ENCODE results near the gene NUFIP2.
"Not testable (repeated sequence)": the region's sequence is repeated elsewhere in the genome, so short reads cannot be mapped to it uniquely, and the experiment has no call there.

The NUFIP2 gene

DNA sequence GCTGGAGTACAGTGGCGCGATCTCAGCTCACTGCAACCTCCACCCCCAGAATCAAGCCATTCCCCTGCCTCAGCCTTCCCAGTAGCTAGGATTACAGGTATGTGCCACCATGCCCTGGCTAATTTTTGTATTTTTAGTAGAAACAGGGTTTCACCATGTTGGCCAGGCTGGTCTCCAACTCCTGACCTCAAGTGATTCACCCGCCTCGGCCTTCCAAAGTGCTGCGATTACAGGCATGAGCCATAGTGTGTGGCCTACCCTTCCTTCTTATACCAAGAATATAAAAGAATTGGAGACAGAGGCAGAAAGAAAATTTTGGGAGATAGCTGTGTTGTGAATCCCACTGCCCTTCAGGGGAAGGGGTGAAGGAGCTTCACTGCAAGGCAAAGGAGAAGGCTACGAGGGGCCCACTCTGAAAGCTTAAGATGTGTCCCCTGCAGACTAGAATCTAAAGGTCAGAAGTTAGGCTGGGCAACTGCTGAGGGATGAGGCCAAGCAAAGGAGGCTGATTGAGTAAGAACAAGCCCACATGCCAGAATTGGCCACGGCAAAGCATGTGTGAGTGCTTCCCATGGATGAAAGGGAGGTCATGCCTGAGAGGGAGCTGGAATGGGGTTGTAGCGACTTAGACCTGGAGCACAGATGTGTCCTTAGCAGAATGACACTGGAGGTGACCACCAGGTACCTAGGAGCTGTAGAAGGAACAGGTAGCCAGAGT lies 55.7 kb downstream of the NUFIP2 start:
- DNase-seq, result no peak

DNA sequence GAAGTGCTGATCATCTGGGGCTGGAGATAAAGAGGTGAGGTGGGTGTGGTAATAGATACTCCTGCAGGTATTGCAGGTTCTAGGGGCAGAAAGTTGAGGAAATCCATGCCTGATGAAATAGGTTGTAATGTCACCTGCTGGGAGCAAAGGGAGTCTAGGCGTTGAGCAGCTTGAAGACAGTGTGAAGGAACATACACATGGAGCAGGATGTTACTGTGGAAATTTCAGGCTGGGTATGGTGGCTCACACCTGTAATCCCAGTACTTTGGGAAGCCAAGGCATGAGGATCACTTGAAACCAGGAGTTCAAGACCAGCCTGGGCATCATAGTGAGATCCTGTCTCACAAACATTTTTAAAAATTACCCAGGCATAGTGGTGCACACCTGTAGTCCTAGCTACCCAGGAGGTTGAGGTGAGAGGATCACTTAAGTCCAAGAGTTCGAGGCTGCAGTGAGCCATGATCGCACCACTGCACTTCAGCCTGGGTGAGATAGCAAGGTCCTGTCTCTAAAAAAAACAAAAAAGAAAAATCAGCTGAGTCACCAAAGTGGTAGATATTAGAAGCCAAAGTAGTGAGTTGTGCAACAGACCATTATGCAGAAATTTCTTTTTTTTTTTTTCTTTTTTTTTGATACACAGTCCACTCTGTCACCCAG lies 56.3 kb downstream of the NUFIP2 start:
- no peak for DNase-seq

DNA sequence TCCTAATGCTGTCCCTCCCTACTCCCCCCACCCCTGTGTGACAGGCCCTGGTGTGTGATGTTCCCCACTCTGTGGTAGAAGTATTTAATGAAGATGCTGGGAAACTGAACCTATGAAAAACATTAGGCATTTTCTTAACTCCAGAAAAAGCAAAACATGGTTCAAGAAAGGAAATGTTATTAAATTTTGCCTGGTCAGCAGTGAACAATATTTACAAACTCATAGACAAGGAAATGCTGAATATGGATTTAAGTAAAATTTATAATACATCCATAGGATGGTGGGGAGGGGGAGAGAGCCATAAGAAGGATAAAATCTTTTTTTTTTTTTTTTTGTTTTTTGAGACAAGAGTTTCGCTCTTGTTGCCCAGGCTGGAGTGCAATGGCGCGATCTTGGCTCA lies 58.0 kb downstream of the NUFIP2 start:
- no peak for DNase-seq

DNA sequence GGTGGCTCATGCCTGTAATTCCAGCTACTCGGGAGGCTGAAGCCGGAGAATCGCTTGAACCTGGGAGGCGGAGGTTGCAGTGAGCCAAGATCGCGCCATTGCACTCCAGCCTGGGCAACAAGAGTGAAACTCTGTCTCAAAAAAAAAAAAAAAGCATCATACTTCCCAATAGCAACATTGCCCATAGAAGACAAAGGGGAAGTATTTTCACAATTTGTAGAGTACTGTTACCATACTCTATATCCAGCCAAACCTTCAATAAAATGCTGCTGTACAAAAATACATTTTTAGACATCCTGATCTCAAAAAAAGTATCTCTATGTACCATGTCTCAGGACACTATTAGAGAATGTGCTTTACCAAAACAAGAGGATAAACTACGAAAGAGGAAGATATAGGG lies 59.0 kb downstream of the NUFIP2 start:
- not testable (repeated sequence) for DNase-seq

DNA sequence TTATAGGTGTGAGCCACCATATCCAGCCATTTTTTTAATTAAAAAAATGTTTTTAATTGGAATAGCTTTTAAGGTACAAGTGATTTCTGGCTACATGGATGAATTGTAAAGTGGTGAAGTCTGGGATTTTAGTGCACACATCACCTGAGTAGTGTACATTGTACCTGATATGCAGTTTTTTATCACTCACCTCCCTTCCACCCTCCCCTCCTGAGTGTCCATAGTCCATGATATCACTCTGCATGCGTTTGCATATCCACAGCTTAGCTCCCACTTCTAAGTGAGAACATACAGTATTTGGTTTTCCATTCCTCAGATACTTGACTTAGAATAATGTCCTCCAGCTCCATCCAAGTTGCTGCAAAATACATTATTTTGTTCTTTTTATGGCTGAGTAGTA lies 60.6 kb downstream of the NUFIP2 start:
- no peak for DNase-seq

DNA sequence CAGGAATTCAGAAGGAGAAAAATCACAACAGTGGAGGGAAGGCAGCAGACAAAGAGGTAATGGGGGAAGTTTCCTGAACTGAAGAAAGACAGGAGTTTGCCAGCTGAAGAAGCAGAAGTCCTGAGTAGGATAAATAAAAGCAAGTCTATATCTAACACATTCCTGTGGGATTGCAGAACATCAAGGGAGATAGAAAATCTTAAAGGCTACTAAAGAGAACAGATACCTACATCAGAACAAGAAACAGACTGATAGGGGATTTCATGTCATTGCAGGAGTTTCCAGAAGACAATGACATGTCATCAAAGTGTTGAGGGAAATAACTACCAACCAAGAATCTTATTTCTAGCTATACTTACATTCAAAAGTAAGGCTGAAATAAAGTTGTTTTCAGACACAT lies 68.6 kb downstream of the NUFIP2 start:
- DNase-seq, result no peak

DNA sequence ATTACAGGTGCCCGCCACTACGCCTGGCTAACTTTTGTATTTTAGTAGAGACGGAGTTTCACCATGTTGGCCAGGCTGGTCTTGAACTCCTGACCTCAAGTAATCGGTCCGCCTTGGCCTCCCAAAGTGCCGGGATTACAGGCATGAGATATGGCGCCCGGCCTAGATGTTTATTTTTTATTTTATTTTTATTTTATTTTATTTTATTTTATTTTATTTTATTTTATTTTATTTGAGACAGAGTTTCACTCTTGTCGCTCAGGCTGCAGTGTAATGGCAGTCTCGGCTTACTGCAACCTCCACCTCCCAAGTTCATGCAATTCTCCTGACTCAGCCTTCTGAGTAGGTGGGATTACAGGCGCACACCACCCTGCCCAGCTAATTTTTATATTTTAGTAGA lies 72.6 kb downstream of the NUFIP2 start:
- DNase-seq, result not testable (repeated sequence)

DNA sequence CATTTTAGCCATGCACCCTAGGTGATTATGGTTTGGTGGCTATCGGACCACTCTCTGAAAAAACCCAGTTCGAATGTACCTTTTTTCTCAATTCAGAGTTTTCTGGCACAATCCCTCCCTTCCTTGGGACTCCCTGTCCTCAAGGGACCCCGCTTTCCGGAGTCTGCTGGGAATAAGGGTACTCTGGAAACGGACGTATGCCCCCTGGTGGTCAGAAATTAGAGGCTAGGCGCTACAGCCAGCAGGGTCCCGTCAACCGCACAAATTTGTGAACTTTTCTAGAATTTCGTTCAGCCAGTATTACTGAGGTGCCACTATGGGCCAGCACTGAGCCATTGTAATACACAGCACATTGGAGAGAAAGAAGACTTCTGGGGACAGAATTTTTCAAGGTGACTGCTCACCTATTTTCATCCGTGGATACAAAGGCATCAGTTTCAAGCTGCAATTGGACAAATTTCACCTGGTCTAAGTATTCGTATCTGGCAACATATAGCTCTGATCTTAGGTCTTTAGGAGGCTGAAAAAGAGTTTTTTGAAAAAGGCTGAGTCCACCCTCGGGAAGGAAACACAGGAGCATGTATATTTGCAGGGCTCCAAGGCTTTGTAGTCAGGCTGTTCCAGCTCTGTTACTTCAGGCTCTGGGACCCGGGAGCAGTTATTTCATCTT lies 74.4 kb downstream of the NUFIP2 start:
- peak in 12 of 14 donors; percentile 47 to 86 (median 74) for DNase-seq

DNA sequence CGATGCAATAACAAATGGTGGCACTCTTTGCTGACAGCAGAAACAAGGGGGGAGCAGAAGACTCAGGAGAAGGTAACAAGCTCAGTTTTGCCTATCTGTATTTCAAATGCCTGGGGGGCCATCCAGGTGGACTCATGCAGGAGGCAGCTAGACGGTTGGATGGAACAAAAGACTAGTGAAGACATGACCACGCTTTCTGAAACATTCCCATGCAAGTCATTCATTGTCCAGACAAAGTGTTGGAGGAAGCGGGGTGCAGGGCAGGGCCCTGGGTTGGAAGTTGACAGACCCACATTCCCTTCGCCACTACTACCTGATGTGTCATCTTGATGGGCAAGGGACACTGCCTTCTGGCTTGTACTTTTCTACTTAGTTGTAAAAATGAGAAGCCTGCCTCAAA lies 77.1 kb downstream of the NUFIP2 start:
- DNase-seq, result no peak

DNA sequence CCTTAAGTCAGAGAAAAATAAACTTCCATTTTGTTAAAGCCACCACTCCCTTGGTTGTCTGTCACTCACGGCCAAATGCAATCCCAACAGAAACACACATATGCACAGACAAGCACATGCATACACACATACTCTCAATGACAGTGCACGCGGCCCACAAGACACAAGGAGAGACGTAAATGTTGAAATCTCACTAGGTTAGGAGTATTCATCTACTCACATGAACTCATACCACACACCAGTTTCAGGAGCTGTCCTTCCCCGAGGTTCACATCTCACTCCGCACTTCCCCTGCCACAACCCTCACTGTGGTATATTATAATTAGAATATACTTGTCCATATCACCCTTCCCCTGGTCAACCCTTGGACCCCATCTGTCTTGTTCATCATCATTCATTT lies 77.8 kb downstream of the NUFIP2 start:
- no peak for DNase-seq

DNA sequence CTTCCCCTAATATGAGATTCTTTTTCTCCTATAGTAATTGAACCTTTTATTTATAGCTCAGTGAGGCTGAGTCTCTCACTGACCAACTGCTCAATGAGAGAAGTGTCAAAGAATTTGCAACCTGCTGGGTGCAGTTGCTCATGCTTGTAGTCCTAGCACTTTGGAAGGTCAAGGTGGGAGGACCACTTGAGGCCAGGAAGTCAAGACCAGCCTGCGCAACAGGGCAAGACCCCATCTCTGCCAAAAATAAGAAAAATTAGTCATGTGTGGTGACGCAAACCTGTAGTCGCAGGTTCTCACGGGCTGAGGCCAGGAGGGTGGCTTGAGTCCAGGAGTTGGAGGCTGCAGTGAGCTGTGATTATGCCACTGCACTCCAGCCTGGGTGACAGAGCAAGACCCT lies 78.2 kb downstream of the NUFIP2 start:
- no peak for DNase-seq

DNA sequence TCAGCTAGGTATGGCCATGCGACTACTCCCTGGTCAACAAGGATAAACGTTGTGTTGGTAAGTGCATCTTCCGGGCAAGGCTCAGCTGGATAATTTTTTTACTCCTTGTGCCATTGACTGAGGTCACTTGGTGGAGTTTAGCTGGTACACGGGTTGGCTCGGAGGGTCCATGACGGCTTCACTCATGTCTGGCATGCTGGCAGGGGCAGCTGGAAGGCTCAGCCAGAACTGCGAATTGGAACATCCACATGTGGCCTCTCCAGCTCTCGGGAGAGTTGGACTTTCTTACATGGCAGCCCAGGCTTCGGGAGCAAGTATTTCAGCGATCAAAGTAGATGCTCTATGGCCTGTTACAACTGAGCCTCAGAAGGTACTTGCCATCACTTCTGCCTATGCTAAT lies 78.8 kb downstream of the NUFIP2 start:
- no peak for DNase-seq

DNA sequence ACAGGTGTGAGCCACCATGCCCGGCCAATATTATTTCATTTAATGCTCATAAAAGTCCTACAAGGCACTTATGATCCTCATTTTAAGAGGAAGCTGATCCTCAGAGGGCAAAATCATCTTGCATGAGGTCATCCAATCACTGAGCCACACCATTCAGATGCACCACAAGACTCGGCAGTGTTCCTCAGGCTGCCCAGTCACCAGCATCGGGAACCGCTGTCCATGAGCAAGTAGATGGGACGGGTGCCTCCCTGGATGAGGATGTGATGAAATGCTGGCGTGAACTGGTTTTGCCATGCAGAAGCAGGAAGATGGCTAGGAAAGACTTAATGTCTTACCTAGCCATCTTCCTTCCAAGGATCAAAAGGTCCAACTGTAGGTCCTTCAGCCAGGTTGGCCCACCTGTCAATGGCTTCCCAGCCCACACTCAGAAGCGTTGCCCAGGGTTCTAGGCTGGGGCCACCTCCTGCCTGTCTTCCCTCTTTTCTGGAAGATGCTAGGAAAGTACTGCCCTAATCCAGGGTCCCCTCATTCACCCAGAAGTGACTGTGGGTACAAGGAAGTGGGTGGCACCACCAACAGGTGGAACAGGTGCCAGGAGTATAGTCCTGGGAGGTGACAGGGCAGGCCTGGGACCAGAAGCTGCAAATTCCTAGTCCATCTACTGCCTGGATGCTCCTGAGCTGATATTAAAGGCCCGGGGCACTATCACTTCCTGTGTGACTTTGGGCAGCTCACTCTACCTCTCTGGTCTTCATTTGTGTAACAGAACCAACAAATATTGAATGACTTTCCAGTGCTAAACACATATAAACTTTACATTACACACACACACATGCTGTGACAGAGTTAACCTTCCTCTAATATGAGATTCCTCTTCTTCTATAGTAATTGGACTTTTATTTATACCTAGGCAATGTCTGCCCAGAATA lies 79.5 kb downstream of the NUFIP2 start:
- peak in 1 of 14 donors; percentile 21 for DNase-seq

DNA sequence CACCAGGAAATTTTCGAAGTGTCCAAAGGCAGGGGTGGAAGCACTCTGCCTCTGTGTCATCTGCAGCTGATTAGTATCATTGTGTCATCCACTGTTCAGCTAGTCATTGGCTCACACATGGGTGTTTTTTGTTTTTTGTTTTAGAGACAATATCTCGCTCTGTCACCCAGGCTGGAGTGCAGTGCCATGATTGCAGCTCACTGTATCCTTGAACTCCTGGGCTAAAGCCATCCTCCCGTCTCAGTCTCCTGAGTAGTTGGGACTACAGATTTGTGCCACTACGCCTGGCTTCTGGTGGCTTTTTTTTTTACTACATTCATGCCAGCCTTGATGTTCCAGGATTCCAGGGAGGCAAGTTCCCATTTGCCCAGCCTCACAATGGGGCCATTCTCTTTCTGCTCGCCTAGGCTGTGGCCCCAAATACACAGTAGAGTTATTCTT lies 81.2 kb downstream of the NUFIP2 start:
- DNase-seq, result peak in 10 of 14 donors; percentile 23 to 79 (median 64)

DNA sequence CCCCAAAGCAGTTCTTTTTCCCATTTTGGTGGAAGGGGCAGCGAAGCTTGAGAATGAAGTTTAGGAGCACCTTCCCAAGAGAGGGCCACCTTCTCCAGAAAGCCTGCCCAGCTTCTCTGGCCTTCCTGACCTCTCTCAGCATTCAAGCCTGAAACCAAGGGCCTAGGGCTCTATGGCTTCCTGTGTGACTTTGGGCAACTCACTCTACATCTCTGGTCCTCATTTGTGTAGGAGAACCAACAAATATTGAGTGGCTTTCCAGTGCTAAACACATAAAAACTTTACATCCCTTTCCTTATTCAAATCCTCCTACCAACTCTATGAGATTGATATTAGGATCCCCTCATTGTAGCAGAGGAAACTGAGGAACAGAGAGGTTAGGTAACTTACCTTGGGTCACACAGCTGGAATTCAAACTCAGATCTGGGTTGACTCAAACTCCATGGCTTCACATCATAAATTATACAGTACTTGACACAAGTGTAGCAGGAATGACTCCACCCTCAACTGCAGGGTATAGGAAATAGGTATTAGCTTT lies 81.8 kb downstream of the NUFIP2 start:
- peak in 2 of 14 donors; percentile 31 to 54 for DNase-seq

DNA sequence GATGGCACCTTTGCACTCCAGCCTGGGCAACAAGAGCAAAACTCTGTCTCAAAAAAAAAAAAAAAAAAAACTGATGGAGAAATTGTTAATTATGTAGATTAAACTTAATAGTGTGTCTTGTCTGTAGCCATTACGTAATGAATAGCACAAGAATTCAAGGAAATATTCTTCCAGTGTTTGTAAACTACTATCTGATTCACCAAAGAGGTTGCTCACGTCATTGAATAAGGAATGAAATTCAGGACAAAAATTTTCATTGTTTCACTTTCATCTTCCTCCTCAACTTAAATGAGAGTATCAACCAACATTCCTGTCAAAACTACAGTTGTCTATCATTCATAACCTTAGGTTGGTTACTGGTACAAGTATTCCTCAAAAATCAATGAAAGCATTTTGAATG lies 83.1 kb downstream of the NUFIP2 start:
- no peak for DNase-seq

DNA sequence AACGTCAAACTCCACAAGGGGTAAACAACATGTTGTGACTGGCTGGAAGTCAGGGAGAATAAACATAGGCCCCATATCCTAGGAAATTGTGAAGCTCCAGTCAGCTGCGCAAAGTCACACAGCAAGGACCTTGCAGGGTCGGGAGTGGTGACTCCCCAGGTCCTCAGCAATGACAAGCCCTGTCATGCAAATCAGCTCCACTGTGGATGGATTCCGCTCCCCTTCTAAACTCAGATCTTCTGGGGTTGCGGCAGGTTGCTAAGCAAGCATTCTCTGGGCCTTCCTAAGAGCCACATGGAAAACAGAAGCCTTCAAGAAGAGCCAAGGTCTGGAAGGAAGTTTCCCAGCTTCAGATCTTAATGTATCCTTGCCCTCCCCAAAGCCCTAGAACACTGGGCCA lies 84.9 kb downstream of the NUFIP2 start:
- peak in 1 of 14 donors; percentile 32 for DNase-seq

DNA sequence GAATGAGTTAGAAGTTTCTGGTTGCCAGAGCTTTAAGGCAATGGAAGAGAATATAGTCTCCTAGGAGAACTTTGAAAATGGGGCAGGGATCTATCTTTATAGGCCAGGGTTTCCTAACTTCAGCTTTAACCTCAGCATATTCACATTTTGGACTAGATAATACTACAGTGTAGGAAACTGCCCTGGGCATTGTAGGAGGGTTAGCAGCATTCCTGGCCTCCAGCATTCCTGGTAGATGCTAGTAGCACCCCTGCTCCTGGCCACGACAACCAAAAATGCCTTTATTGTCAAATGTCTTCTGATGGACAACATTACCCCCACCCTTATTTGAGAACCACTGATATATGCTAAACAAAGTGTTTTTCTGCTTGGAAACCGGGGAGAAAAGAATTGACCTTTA lies 86.0 kb downstream of the NUFIP2 start:
- no peak for DNase-seq

Measured in C1 segment of cervical spinal cord (tissue), 14 donors.